Activated T-cell treated with anti-CD3 and anti-CD28 coated beads for 48 hours (primary cell): ENCODE measurements around the gene MID1IP1.

Experiments
- DNase-seq: peaks from one replicate; pipeline ENCODE4 v3.0.0-alpha.2; 2020; ENCODE audit warnings: low read depth

MID1IP1 gene

GRCh38 chrX:38816155-38816554, 14.9 kb downstream of the MID1IP1 start:
- no peak for DNase-seq

- no peak for DNase-seq
Observed at GRCh38 chrX:38817004-38817703, 15.9 kb downstream of the MID1IP1 start.

GRCh38 chrX:38819163-38819562, 17.9 kb downstream of the MID1IP1 start:
- DNase-seq = no peak

GRCh38 chrX:38819709-38820108, 18.4 kb downstream of the MID1IP1 start:
- no peak for DNase-seq

GRCh38 chrX:38820751-38821150, 19.5 kb downstream of the MID1IP1 start:
- no peak for DNase-seq

GRCh38 chrX:38824176-38824575, 22.9 kb downstream of the MID1IP1 start:
- no peak for DNase-seq

GRCh38 chrX:38831949-38832348, 30.7 kb downstream of the MID1IP1 start:
- no peak for DNase-seq

- DNase-seq = no peak
Observed at GRCh38 chrX:38837389-38837788, 36.1 kb downstream of the MID1IP1 start.

GRCh38 chrX:38839277-38839676, 38.0 kb downstream of the MID1IP1 start:
- DNase-seq = no peak

GRCh38 chrX:38839944-38840343, 38.7 kb downstream of the MID1IP1 start:
- DNase-seq = no peak

GRCh38 chrX:38841750-38842149, 40.5 kb downstream of the MID1IP1 start:
- no peak for DNase-seq

- DNase-seq = no peak
Observed at GRCh38 chrX:38845426-38845825, 44.2 kb downstream of the MID1IP1 start.

GRCh38 chrX:38847206-38847902, 46.1 kb downstream of the MID1IP1 start:
- DNase-seq = no peak

GRCh38 chrX:38847903-38848230, 46.6 kb downstream of the MID1IP1 start:
- DNase-seq = no peak

GRCh38 chrX:38848671-38849455, 47.6 kb downstream of the MID1IP1 start:
- DNase-seq = no peak

GRCh38 chrX:38850807-38851544, 49.7 kb downstream of the MID1IP1 start:
- DNase-seq = no peak

- DNase-seq = no peak
Observed at GRCh38 chrX:38854305-38854704, 53.0 kb downstream of the MID1IP1 start.
